Astrocyte of the spinal cord (primary cell): ENCODE data around the gene RBP5.

Experiments used
- DNase-seq: peaks from one replicate; pipeline ENCODE4 v3.0.0; 2011; ENCODE audit warnings: low read depth, low spot score
- H3K4me3 ChIP-seq: 2 replicates; pipeline ENCODE4 v1.5.1; 2011; ENCODE audit warnings: low read depth, mild to moderate bottlenecking, low read length, moderate library complexity
- CTCF ChIP-seq: IDR thresholded peaks from 2 replicates; pipeline ENCODE4 v1.5.1; 2012; ENCODE audit warnings: low read depth, mild to moderate bottlenecking, low read length, inconsistent platforms
- in situ Hi-C: cut with HindIII; loops from 2 replicates; pipeline ENCODE4 v1.10.0; 2017; ENCODE audit warnings: low sequenced_read_pairs

RBP5 gene

GRCh38 chr12:7129287-7129871 is 690 bp upstream of the RBP5 start:
- no peak for TF ChIP-seq CTCF
- DNase-seq, result no peak
- in situ Hi-C loops, result no loop called here
- H3K4me3 ChIP-seq, result peak overlapping the region; percentile 59

GRCh38 chr12:7127916-7128626 is 618 bp downstream of the RBP5 start:
- TF ChIP-seq CTCF, result no peak
- in situ Hi-C loops, result no loop called here
- DNase-seq, result no peak
- H3K4me3 ChIP-seq, result no peak overlapping the region

- in situ Hi-C loops, result no loop called here
- DNase-seq, result no peak
- H3K4me3 ChIP-seq, result no peak overlapping the region
- TF ChIP-seq CTCF, result no peak
Measured at GRCh38 chr12:7125632-7126227, 3.0 kb downstream of the RBP5 start.

- H3K4me3 ChIP-seq, result no peak overlapping the region
- in situ Hi-C loops, result no loop called here
- TF ChIP-seq CTCF, result no peak
- no peak for DNase-seq
Measured at GRCh38 chr12:7123806-7124522, 4.7 kb downstream of the RBP5 start.

GRCh38 chr12:7122811-7123769 is 5.6 kb downstream of the RBP5 start:
- in situ Hi-C loops, result no loop called here
- no peak for DNase-seq
- no peak overlapping the region for H3K4me3 ChIP-seq
- TF ChIP-seq CTCF, result no peak

- in situ Hi-C loops, result no loop called here
- no peak for DNase-seq
- TF ChIP-seq CTCF, result no peak
- no peak overlapping the region for H3K4me3 ChIP-seq
Measured at GRCh38 chr12:7121324-7121723, 7.4 kb downstream of the RBP5 start.
